ENCODE measurements around the gene BEGAIN.

Gene BEGAIN

DNA sequence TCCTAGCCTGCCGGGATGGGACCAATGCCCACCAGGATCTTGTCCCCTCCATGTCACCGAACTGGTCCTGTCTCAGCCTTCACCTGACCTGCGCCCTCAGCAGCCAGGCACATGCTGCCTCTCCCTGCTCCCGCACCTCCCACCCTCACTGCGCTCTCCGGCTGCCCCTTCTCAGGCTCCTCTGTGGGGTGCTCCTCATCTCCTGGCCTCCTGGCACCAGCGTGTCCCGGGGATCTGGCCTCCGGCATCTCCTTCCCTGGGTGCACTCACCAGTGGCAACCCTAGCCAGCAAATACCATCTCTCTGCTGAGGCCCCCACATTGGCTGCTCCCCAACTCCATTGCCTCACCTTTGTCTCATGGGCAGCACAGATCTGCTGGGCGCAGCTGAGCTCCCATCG lies 29.0 kb downstream of the BEGAIN start:
- TF ChIP-seq CTCF (IDR thresholded peaks at IDR 0.05; ENCODE audit: borderline replicate concordance, extremely low read depth, low read length, poor library complexity, severe bottlenecking) (no peak), EZH2 (IDR thresholded peaks at IDR 0.05; ENCODE audit: borderline replicate concordance, low read depth, low read length, severe bottlenecking) (no peak)
- Histone ChIP-seq H3K4me2 (ENCODE audit: insufficient read depth, low read length) (no peak overlapping the region), H3K27ac (ENCODE audit: low read length) (no peak overlapping the region), H3K4me3 (ENCODE audit: low read depth in 1 of 2, low read length in 2 of 2) (no peak overlapping the region), H3K9me3 (ENCODE audit: insufficient read depth, low read length, severe bottlenecking) (no peaks in the 10 kb centered on the region), H2AFZ (ENCODE audit: low read depth, low read length) (no peak overlapping the region), H3K9ac (ENCODE audit: low read depth, low read length) (no peak overlapping the region), H3K4me1 (ENCODE audit: insufficient read depth, low read length) (no peaks in the 10 kb centered on the region), H4K20me1 (ENCODE audit: insufficient read depth, low read length) (no peaks in the 10 kb centered on the region), H3K36me3 (ENCODE audit: insufficient read depth, low read length) (no peaks in the 10 kb centered on the region), H3K79me2 (ENCODE audit: insufficient read depth, low read length) (no peaks in the 10 kb centered on the region), H3K27me3 (ENCODE audit: insufficient read depth, low read length, poor library complexity) (no peaks in the 10 kb centered on the region)
- DNase-seq = no peak
- no peak for ATAC-seq (ENCODE audit: insufficient read depth, low read depth)

DNA sequence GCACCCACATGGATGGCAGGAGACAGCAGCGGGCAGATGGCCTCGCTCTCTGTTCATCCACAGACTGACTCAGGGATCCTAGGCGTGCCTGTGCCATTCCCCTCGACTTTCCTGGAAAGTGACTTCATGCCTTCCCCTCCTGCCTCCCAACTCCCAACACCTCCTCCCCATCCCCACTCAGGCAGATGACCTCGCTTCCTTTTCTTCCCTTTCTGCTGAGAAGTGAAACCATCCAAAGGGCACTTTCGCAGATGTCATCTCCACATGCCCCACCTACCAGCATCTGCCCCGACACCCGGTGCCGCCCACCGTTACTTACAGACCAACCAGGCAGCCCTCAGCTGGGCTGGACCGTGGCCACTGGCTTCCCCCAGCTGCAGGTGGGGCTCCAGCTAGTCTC lies 29.6 kb downstream of the BEGAIN start:
- H3K9me3 ChIP-seq (ENCODE audit: insufficient read depth, low read length, severe bottlenecking) = no peaks in the 10 kb centered on the region
- no peak overlapping the region for H3K4me3 ChIP-seq (ENCODE audit: low read depth in 1 of 2, low read length in 2 of 2)
- H3K79me2 ChIP-seq (ENCODE audit: insufficient read depth, low read length) = no peaks in the 10 kb centered on the region
- H3K4me1 ChIP-seq (ENCODE audit: insufficient read depth, low read length) = no peaks in the 10 kb centered on the region
- no peak overlapping the region for H3K9ac ChIP-seq (ENCODE audit: low read depth, low read length)
- ATAC-seq (ENCODE audit: insufficient read depth, low read depth) (peak; percentile 32; the same call in 1 of the 3 replicates), DNase-seq (no peak)
- H3K27me3 ChIP-seq (ENCODE audit: insufficient read depth, low read length, poor library complexity) = no peaks in the 10 kb centered on the region
- H3K4me2 ChIP-seq (ENCODE audit: insufficient read depth, low read length) = no peak overlapping the region
- H2AFZ ChIP-seq (ENCODE audit: low read depth, low read length) = no peak overlapping the region
- H3K36me3 ChIP-seq (ENCODE audit: insufficient read depth, low read length) = no peaks in the 10 kb centered on the region
- H3K27ac ChIP-seq (ENCODE audit: low read length) = no peak overlapping the region
- H4K20me1 ChIP-seq (ENCODE audit: insufficient read depth, low read length) = no peaks in the 10 kb centered on the region
- TF ChIP-seq CTCF (IDR thresholded peaks at IDR 0.05; ENCODE audit: borderline replicate concordance, extremely low read depth, low read length, poor library complexity, severe bottlenecking) = no peak
- no peak for TF ChIP-seq EZH2 (IDR thresholded peaks at IDR 0.05; ENCODE audit: borderline replicate concordance, low read depth, low read length, severe bottlenecking)

- H3K4me1 ChIP-seq (ENCODE audit: insufficient read depth, low read length) = no peaks in the 10 kb centered on the region
- no peak overlapping the region for H3K4me2 ChIP-seq (ENCODE audit: insufficient read depth, low read length)
- no peak overlapping the region for H3K9ac ChIP-seq (ENCODE audit: low read depth, low read length)
- H3K9me3 ChIP-seq (ENCODE audit: insufficient read depth, low read length, severe bottlenecking) = no peaks in the 10 kb centered on the region
- H3K27me3 ChIP-seq (ENCODE audit: insufficient read depth, low read length, poor library complexity) = no peaks in the 10 kb centered on the region
- DNase-seq (no peak), ATAC-seq (ENCODE audit: insufficient read depth, low read depth) (no peak)
- no peak overlapping the region for H2AFZ ChIP-seq (ENCODE audit: low read depth, low read length)
- H3K4me3 ChIP-seq (ENCODE audit: low read depth in 1 of 2, low read length in 2 of 2) = no peak overlapping the region
- no peaks in the 10 kb centered on the region for H4K20me1 ChIP-seq (ENCODE audit: insufficient read depth, low read length)
- no peaks in the 10 kb centered on the region for H3K36me3 ChIP-seq (ENCODE audit: insufficient read depth, low read length)
- H3K79me2 ChIP-seq (ENCODE audit: insufficient read depth, low read length) = no peaks in the 10 kb centered on the region
- no peak overlapping the region for H3K27ac ChIP-seq (ENCODE audit: low read length)
- TF ChIP-seq EZH2 (IDR thresholded peaks at IDR 0.05; ENCODE audit: borderline replicate concordance, low read depth, low read length, severe bottlenecking) (no peak), CTCF (IDR thresholded peaks at IDR 0.05; ENCODE audit: borderline replicate concordance, extremely low read depth, low read length, poor library complexity, severe bottlenecking) (no peak)
Measured at GRCh38 chr14:100556936-100557505, 30.2 kb downstream of the BEGAIN start.

DNA sequence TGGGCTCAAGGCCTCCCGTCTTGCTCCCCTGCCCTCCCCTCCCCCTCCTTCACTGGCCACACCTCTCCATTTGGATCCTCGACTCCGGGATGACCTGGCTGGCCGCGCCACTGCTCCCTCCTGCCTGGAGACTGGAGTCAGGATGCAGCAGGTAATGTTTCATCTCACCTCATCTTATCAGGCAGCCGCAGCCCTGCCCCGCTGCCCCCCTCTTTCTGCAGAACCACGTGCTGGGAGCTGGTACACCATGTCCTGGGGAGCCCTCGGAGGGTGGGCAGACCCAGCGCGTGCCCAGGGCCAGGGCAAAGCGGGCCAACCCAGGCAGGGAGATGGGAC lies 31.1 kb downstream of the BEGAIN start:
- Histone ChIP-seq H4K20me1 (ENCODE audit: insufficient read depth, low read length) (no peaks in the 10 kb centered on the region), H3K9me3 (ENCODE audit: insufficient read depth, low read length, severe bottlenecking) (no peaks in the 10 kb centered on the region), H3K4me1 (ENCODE audit: insufficient read depth, low read length) (no peaks in the 10 kb centered on the region), H3K79me2 (ENCODE audit: insufficient read depth, low read length) (no peaks in the 10 kb centered on the region), H3K27me3 (ENCODE audit: insufficient read depth, low read length, poor library complexity) (no peaks in the 10 kb centered on the region), H3K36me3 (ENCODE audit: insufficient read depth, low read length) (no peaks in the 10 kb centered on the region), H3K4me2 (ENCODE audit: insufficient read depth, low read length) (no peak overlapping the region), H3K27ac (ENCODE audit: low read length) (no peak overlapping the region), H3K4me3 (ENCODE audit: low read depth in 1 of 2, low read length in 2 of 2) (no peak overlapping the region), H2AFZ (ENCODE audit: low read depth, low read length) (no peak overlapping the region), H3K9ac (ENCODE audit: low read depth, low read length) (no peak overlapping the region)
- no peak for DNase-seq
- no peak for ATAC-seq (ENCODE audit: insufficient read depth, low read depth)
- TF ChIP-seq CTCF (IDR thresholded peaks at IDR 0.05; ENCODE audit: borderline replicate concordance, extremely low read depth, low read length, poor library complexity, severe bottlenecking) = no peak
- TF ChIP-seq EZH2 (IDR thresholded peaks at IDR 0.05; ENCODE audit: borderline replicate concordance, low read depth, low read length, severe bottlenecking) = no peak

Measured in DND-41 (cell line).